D341Med (cell line): ENCODE data around the gene HSPA4.
"Not testable (repeated sequence)": the region's sequence is repeated elsewhere in the genome, so short reads cannot be mapped to it uniquely, and the experiment has no call there.

Experiments used
- DNase-seq: peaks from one replicate; pipeline ENCODE4 v3.0.0; 2012; ENCODE audit warnings: low spot score

HSPA4 gene

DNA sequence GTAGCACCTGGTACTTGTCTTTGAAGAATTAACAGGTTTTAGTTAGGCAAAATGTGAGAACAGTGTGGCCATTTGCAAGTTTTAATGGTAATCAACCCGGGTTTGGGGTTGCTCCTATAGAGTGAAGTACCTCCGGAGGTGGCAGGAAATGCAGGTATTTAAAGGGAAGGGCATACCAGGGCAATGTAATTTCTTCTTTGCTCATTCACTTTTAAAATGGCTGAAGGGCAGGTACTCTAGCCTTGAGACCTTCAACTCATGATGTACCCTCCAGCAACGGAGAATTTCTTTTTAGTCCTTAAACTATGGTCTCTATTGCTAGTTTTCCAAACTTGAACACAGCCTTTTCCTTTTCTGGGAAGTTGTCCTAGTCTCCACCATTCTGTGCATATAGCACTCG is 1.3 kb upstream of the HSPA4 start:
- no peak for DNase-seq

DNA sequence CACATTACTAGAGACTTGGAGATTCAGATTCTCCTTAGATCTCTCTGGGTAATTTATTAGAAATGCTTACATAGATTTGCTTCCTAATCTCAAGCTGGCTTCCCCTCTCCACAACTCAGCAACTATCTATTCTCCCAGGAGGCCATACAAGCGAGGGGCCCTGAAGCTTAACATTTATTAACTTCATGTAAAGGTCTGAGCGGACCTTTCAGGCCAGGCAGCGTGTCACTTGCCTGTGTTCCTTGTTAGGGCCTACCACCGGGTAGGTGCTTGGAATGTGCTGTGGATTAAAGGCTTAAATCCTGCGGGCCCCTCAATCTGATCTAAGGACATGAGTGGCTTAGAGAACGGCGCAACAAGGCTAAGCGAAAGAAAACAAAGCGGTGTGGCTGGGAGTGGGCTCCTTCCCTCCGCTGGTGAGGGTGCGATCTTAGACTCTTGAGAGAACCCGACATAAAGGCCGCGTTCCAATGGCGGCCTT is 712 bp upstream of the HSPA4 start:
- peak; percentile 70 for DNase-seq

DNA sequence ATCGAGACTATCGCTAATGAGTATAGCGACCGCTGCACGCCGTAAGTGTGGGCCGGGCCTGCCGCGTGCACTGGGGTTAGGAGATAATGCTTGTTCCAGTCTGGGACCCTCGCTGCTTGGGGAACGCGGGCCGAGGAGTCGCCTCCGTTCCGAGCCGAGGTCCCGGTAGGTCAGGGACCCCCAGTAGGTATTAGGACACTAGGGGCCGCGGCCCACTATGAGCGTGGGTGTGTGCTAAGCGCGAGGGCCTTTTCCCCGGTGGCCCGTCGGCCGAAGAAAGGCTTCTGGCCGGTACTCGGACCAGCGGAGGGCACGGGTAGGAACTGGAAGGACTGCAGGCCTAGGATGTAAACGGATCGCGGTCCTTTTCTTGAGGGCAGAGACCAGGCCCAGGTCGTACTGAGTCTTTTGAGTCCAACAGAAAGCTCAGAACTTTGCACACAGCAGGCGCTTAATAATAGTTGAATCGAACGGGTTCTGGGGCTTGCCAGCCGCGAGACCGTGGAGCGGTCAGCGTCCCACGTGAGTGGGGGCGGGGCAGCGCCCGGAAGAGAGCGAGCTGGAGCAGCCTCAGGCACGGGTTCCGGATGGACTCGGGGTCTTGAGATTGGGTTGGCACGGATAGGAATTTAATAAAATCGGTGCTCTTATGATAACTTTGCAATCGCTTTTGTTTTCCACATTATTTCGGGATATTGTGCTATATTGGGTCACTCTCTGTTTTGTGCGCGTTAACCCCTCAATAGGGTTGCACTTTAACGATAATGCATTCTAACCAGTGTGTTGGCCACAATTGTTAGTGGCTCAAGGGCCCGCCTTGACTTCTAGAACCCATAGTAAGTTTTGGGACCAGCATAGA is 733 bp downstream of the HSPA4 start:
- DNase-seq: peak; percentile 62

DNA sequence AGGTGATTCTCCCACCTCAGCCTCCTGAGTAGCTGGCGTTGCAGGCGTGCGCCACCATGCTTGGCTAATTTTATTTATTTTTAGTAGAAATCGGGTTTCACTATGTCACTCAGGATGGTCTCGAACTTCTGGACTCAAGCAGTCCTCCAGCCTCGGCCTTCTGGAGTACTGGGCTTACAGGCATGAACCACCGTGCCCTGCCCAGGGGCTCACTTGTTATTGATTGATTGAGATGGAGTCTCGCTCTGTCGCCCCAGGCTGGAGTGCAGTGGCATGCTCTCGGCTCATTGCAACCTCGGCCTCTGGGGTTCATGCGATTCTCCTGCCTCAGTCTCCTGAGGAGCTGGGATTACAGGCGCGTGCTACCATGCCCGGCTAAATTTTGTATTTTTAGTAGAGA is 1.6 kb downstream of the HSPA4 start:
- no peak for DNase-seq

DNA sequence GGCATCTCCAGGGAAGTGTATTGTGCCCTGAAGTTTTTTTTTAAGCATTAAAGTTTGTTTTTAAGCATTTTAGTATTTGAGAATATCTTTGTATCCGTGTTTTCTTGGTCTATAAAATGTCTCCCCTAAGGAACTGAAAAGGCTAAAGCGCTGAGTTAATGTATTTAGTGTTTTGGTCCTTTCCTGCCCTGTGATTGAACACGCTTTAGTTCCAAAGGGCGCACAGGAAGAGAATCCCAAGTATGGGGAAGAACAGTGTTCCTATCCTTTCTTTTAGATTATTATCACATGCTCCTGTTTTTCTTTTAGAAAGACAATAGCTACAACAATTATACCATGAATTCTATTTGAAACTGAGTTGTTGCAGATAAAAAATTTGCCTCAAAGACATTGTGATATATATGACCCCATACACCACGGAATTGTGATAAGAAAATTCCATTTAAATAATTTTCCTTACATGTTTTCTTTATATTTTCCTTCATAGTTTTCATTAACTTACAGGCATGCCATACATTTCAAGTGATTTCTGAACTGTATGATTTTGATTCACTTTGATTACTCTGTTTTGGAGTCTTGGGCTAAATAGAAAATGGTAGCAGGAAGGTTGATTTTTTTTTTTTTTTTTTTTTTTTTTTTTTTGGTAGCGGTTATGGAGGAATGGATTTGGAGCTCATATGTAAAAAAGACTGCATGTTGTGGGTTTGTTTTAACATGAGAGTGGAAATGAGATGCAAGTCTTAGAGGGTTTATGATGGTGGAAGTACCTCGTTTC is 3.1 kb downstream of the HSPA4 start:
- DNase-seq: no peak

DNA sequence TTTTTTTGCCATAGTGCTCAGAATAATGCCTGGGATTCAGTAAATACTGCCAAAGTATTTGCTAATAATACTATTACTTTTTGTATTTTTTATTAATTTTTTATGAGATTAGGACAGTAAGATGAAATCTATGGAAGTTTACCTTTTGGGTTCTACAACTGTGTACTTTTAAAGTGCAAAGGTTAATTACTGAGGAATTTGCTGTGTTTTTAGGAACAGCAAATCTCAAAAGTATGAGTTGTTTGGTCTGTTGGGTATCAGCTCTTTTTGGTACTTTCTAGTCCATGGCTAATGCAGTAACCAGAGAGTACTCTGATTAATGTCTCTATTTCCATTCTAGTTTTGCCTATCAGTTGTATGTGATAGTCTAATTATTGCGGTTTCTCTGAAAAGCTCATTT is 5.1 kb downstream of the HSPA4 start:
- no peak for DNase-seq

DNA sequence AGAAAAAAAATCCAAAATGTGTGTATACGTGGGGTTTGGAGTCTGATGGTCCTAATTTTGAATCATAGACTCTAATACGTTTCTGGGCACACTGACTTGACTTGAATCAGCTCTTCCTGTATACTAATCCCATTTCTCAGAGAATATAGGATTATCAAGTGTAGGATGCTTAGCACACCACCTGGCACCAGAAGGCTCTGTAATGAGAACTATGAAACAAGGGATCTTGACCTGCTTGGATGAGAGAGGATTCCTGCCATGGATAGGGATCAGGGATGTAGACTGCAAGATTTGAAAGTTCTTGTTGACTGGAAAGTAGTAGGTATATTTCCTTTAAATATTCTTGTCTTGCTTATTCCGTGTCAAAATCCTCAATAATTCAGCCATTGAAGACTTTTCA is 7.8 kb downstream of the HSPA4 start:
- DNase-seq: peak; percentile 56

DNA sequence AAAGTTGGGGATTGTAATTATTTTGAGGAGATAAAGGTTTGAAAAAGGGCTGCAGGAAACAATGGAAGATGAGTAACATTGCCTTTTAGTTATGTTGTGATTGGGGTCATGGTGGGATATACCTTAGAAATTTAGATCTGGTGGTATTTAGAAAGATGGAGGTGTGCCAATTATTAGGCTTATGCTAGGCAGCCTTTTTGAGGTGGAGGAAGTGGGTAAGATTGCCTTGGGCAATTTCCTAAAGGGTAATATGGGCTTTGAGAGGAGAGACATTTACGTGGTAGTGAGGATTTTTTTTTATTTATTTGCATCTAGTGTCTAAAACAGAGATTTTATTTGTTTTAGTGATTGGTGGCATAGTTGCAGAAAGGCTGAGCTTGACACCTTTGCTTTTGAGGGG is 10.5 kb downstream of the HSPA4 start:
- DNase-seq: no peak

DNA sequence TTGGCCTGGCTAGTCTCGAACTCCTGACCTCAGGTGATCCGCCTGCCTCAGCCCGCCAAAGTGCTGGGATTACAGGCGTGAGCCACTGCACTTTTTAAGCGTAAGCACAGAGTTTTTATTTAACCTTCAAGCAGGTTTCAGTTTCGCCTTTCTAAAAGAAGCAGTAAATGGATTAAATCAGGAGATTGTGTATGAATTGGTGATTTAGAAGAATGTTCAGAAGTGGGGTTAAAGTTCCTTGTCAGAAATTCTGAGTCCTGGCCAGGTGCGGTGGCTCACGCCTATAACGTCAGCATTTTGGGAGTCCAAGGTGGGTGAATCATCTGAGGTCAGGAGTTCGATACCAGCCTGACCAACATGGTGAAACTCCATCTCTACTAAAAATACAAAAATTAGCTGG is 12.2 kb downstream of the HSPA4 start:
- DNase-seq: no peak

DNA sequence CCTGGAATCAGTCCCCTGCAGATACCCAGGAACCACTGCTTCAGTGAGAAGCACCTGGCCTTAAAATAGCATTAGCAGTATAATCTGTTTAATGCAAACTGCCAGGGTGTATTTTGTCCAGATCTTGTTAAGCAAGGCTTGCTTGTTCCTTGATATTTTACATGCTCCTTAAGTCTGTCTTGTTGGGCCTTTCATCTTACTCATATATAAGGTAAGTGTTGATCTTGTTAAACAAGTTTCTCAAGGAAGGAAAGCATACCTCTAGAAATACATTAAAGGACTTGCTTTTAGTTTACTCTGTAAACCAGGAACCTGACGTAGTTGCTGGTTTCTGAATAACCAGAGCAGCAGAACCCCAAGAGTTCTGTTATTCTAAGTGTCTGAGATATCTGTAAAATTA is 13.7 kb downstream of the HSPA4 start:
- DNase-seq: peak; percentile 25

DNA sequence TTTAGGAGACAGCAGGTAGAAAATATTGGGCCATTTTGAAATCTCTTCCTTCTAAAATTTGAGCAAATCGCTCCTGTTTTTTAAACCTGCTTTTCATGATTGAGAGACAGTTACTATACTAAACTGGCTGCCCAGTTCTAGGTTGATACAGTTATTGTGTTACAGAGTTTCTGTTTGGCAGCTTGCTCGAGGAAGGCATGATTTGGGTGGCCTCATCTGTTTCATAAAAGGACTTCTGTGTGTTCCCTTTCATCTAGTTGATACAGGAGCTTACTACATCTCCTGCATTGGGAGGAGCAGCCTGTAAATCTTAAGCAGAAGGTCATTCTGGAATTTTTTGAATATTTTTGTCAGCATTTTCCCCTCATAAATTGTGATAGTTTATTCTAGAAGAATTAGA is 14.2 kb downstream of the HSPA4 start:
- DNase-seq: no peak

DNA sequence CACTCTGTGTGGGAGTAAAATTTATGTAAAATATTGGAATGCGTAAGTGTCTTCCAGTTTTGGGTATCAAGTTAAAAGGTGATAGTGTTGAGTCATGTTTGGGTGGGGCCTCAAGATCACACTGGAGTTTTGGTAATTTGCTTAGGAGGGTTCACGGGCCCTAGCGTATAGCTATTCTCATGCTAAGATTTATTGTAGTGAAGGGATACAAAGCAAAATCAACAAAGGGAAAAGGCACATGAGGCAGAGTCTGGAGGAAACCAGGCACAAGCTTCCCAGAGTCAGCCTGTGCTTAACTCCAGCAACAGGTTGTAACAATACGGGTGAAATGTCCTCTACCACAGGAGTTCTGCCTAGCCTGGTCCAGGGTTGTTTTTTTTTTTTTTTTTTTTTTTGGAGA is 20.2 kb downstream of the HSPA4 start:
- no peak for DNase-seq

DNA sequence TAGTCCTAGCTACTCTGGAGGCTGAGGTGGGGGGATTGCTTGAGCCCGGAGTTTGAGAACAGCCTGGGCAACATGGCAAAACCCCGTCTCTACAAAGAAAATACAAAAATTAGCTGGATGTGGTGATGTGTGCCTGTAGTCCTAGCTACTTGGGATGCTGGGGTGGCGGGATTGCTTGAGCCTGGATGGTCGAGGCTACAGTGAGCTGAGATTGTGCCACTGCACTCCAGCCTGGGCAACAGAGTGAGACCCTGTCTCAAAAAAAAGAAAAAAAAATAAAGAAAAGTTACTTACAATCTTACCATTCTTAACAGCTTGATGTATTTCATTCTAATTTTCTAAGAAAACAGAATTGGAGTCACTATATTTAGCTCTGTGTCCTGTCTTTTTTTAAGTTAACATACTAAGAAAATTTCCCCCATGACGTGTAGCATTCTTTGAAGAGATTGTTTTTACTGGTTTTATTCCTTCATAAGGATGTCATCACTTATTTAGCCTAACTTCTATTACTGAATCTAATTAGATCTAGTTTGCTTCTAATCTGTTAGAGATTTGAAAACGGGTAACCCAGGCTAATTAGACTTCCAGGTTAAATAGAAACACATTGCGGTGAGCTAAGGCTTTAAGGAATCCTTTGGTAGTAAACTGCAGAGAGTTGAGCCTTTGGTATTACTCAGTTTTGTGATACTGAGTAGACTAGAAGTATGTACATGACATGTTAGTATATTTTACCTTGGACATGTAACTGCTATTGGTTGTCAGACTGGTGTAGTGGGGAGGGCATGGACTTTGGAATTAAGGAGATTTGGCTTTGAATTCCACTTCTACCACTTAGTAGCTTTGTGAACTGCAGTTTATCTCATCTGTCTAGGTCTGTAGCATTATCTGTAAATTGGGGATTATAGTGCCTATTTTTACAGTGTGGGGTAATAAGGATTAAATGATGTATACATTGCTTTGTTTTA is 24.0 kb downstream of the HSPA4 start:
- DNase-seq: peak; percentile 39

DNA sequence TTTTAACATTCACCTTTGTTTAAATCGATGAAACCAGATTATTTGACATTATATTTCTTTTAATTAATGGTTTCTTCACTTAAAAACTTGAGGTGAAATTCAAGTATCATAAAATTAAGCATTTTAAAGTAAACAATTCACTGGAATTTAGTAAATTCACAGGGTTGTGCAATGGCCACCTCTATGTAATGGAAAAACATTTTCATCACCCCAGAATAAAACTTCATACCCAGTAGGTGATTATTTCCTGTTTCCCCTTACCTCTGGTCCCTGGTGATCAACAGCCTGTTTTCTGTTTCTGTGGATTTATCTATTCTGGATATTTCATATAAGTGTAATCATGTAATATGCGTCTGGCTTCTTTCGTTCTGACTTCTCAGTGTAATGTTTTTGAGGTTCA is 27.2 kb downstream of the HSPA4 start:
- no peak for DNase-seq

DNA sequence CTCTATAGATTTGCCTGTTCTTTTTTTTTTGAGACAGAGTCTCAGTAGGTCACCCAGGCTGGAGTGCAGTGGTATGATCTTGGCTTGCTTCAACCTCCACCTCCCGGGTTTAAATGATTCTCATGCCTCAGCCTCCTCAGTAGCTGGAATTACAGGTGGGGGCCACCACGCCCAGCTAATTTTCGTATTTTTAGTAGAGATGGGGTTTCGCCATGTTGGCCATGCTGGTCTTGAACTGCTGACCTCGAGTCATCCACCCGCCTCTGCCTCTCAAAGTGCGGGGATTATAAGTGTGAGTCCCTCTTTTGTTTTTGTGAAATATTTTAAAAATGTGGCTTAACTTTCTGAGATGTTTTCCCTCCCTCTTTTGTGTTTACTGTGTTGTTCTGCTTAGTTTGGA is 29.2 kb downstream of the HSPA4 start:
- no peak for DNase-seq

DNA sequence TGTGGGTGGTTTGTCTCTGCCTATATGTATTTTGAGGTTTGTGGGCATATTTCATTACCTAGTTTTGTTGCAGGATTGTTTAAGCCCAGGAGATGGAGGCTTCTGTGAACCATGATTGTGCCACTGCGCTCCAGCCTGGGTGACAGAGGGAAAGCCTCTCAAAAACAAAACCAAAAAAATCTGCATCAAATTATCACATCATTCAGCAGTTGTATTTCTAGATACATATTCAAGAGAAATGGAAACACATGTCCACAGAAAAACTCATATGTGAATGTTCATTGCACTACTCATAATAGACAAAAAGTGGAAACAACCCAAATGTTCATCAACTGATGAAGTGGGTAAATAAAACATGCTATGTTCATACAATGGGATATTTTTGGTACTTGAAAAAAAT is 29.9 kb downstream of the HSPA4 start:
- DNase-seq: no peak

DNA sequence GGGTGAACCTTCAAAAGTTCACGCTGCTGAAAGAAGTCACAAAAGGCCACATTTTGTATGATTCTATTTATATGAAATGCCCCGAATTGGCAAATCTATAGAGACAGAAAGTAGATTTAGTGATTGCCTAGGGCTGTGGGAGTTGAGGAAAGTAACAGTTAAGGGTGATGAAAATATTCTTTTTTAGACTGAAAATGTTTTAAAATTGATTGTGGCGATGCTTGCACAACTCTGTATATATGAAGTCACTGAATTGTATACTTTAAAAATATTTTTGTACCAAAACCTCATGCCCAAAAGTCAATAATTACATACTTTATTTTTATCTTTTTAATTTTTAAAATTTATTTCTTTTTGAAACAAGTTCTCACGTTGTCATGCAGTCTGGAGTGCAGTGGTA is 30.3 kb downstream of the HSPA4 start:
- no peak for DNase-seq

DNA sequence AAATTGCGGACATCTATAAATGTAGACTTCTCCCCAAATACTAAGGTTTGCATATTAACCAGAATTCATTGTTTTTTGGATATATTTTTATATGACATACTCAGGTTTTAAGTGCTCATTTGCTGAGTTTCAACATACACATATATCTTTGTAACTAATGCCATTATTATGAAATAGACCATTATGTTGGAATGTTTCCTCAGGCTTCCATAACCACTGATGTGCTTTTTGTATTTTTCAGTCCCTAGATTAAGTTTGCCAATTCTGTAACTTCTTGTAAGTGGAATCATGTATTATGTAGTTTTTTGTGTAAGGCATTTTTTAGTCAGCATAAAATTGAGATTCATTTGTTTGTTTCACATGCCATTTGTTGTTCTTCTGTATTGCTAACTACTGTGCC is 32.1 kb downstream of the HSPA4 start:
- no peak for DNase-seq

DNA sequence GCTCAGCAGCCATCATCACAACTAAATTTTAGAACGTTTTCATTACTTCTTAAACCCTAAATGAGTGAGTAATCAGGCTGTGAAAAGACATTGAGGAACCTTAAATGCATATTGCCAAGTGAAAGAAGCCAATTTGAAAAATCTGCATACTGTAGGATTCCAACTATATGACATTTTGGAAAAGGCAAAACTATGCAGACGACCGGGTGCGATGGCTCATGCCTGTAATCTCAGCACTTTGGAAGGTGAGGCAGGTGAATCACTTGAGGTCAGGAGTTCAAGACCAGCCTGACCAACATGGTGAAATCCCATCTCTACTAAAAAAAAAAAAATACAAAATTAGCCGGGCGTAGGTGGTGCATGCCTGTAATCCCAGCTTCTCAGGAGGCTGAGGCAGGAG is 33.4 kb downstream of the HSPA4 start:
- not testable (repeated sequence) for DNase-seq

DNA sequence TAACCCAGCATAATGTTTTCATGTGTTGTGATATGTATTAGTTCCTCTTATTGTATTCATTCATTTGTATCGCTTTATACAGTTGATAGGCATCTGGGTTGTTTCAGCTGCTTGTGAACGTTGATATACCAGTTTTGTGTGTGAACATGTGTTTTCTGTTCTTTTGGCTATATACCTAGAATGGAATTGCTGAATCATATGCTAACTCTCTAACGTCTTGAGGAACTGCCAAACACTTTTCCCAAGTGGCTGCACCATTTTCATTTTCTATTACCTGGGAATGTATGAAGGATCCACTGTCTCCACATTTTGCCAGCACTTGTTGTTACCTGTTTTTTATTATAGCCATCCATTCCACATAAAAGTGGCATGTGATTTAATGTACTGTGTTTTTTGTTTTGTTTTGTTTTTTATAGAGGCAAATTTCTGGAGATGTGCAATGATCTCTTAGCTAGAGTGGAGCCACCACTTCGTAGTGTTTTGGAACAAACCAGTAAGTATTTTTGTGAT is 34.6 kb downstream of the HSPA4 start:
- no peak for DNase-seq

DNA sequence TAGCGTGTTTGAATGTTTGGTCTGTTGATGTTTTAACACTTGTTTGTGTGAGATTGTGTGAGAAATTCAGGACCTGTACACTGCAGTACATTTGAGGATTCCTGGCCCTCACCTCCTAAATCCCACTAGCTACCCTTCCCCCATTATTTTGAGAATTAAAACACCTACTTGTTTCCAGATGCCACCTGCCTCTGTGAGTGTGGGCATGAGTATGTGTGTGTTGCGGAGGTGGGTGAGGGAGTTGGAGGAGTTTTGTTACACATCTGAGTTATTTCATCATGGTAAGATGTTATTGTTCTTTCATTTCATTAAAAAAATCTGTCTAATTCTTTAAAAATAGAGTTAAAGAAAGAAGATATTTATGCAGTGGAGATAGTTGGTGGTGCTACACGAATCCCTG is 36.3 kb downstream of the HSPA4 start:
- no peak for DNase-seq

DNA sequence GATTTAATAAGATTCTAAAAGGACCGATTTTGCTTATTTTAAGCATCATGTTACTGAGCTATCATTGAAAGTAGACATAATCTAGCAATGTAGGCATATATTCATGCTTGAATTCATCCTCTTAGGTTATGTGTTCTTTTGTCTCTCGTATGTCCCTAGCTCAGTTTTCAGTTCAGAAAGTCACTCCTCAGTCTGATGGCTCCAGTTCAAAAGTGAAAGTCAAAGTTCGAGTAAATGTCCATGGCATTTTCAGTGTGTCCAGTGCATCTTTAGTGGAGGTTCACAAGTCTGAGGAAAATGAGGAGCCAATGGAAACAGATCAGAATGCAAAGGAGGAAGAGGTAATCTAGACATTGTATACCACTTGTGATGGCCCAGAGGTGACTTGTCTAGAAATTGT is 39.2 kb downstream of the HSPA4 start:
- no peak for DNase-seq
